Breast epithelium (tissue), 4 donors: ENCODE results near the gene KCTD8. TPM values are rescaled to one million over a fixed set of nuclear protein-coding genes. Genes with fewer than 3 reads are reported as not detected.

ENCODE experiments used
- DNase-seq, 2 donors: peaks; one replicate each; pipeline ENCODE4 v3.0.0-alpha.2; 2019; ENCODE audit warnings: low spot score in 2 of 2
- H3K27ac ChIP-seq, 2 donors: fragments of 200-600 bp; sonication (generic) in 1 of 2; one replicate each; pipeline ENCODE4 v1.5.1; 2016 to 2019; ENCODE audit warnings: mild to moderate bottlenecking in 1 of 2
- H3K27me3 ChIP-seq, 2 donors: fragments of 200-600 bp; sonication (generic) in 1 of 2; one replicate each; pipeline versions ENCODE4 v1.5.1 to v1.6.0; 2017 to 2019; ENCODE audit warnings: control low read depth in 1 of 2, mild to moderate bottlenecking in 1 of 2
- H3K36me3 ChIP-seq: fragments of 200-600 bp; one replicate; pipeline ENCODE4 v1.5.1; 2019
- H3K4me1 ChIP-seq, 2 donors: fragments of 200-600 bp; sonication (generic); one replicate each; pipeline ENCODE4 v1.5.1; 2016 to 2019; ENCODE audit warnings: control low read depth in 1 of 2
- H3K4me3 ChIP-seq, 3 donors: fragments of 200-600 bp; sonication (generic); 1 replicate in 2 of 3; 2 replicates in 1 of 3; pipeline ENCODE4 v1.5.1; 2016 to 2019; ENCODE audit warnings: mild to moderate bottlenecking in 3 of 3, moderate library complexity in 2 of 3
- H3K9me3 ChIP-seq, 2 donors: fragments of 200-600 bp; sonication (generic) in 1 of 2; one replicate each; pipeline ENCODE4 v1.5.1; 2016 to 2019; ENCODE audit warnings: control low read depth in 1 of 2
- CTCF ChIP-seq, 3 donors: fragments of 450-650 bp; IDR thresholded peaks; one replicate each; pipeline ENCODE4 v1.5.1; 2016 to 2017; ENCODE audit warnings: antibody characterized with exemption in 3 of 3, mild to moderate bottlenecking in 3 of 3, moderate library complexity in 3 of 3
- POLR2A ChIP-seq: fragments of 450-650 bp; IDR thresholded peaks from one replicate; pipeline ENCODE4 v1.6.1; 2016; ENCODE audit warnings: antibody characterized with exemption, mild to moderate bottlenecking, moderate library complexity
- POLR2AphosphoS5 ChIP-seq, 3 donors: sonication (generic); formaldehyde crosslinking; IDR thresholded peaks; one replicate each; pipeline ENCODE4 v1.6.1; 2017; ENCODE audit warnings: antibody characterized with exemption in 3 of 3
- intact Hi-C: fragments of 100-400 bp; cut with DNase I; formaldehyde crosslinking; loops from one replicate; pipeline ENCODE4 v1.15.1; 2023; ENCODE audit warnings: low total_unique reads
- total RNA-seq, 3 donors: library from RNA; depleted of rRNA; stranded (reverse); fragments of >200 nt; gene quantifications; one replicate each; pipeline ENCODE4 v1.1.0, GENCODE V29; 2016

Gene KCTD8
- total RNA-seq, 3 donors from 2014 or later: 0.33 to 1.9 (median 0.48) TPM

GRCh38 chr4:44479731-44480130 lies 31.1 kb upstream of the KCTD8 start:
- intact Hi-C loops: no loop called here
- Histone ChIP-seq H3K27ac (no peak overlapping the region), H3K27me3 (no peaks in the 10 kb centered on the region), H3K4me1 (no peaks in the 10 kb centered on the region), H3K4me3 (no peak overlapping the region), H3K36me3 (no peaks in the 10 kb centered on the region), H3K9me3 (peaks cover 6% of the 10 kb centered on the region in 2 donors)
- DNase-seq: no peak
- TF ChIP-seq POLR2A (no peak), CTCF (IDR thresholded peaks at IDR 0.05) (no peak), POLR2AphosphoS5 (IDR thresholded peaks at IDR 0.05) (no peak)

GRCh38 chr4:44462259-44462658 lies 13.7 kb upstream of the KCTD8 start:
- DNase-seq: no peak

GRCh38 chr4:44447563-44448504 lies 775 bp downstream of the KCTD8 start:
- no peaks in the 10 kb centered on the region for H3K36me3 ChIP-seq
- H3K27ac ChIP-seq: no peak overlapping the region
- TF ChIP-seq POLR2A (no peak), POLR2AphosphoS5 (IDR thresholded peaks at IDR 0.05) (no peak), CTCF (IDR thresholded peaks at IDR 0.05) (no peak)
- peak in 1 of 2 donors; percentile 53 for DNase-seq
- no peaks in the 10 kb centered on the region for H3K9me3 ChIP-seq
- peak overlapping the region; percentile 43 to 67 (median 56) for H3K4me3 ChIP-seq
- intact Hi-C loops: no loop called here
- no peaks in the 10 kb centered on the region for H3K4me1 ChIP-seq
- H3K27me3 ChIP-seq: peaks cover 3 to 55% of the 10 kb centered on the region in 2 donors

More at GRCh38 chr4:44462259-44462658, 13.7 kb upstream of the KCTD8 start:
- Histone ChIP-seq H3K4me3 (no peak overlapping the region), H3K4me1 (no peaks in the 10 kb centered on the region), H3K36me3 (no peaks in the 10 kb centered on the region), H3K27me3 (no peaks in the 10 kb centered on the region), H3K9me3 (peaks cover 0 to 21% of the 10 kb centered on the region in 2 donors), H3K27ac (no peak overlapping the region)
- TF ChIP-seq POLR2AphosphoS5 (IDR thresholded peaks at IDR 0.05) (no peak), CTCF (IDR thresholded peaks at IDR 0.05) (no peak), POLR2A (no peak)
- intact Hi-C loops: no loop called here

GRCh38 chr4:44446801-44447562 lies 1.6 kb downstream of the KCTD8 start:
- Histone ChIP-seq H3K9me3 (no peaks in the 10 kb centered on the region), H3K4me3 (peak overlapping the region; percentile 43 to 67 (median 56)), H3K4me1 (no peaks in the 10 kb centered on the region), H3K27me3 (peaks cover 3 to 53% of the 10 kb centered on the region in 2 donors), H3K27ac (no peak overlapping the region), H3K36me3 (no peaks in the 10 kb centered on the region)
- TF ChIP-seq POLR2AphosphoS5 (IDR thresholded peaks at IDR 0.05): no peak
- TF ChIP-seq CTCF (IDR thresholded peaks at IDR 0.05): no peak
- TF ChIP-seq POLR2A: no peak
- intact Hi-C loops: no loop called here
- peak in 1 of 2 donors; percentile 39 for DNase-seq
